Dermis microvascular lymphatic vessel endothelial cell (primary cell): ENCODE data around the gene RPS6KA6. TPM values are rescaled to one million over a fixed set of nuclear protein-coding genes. Genes with fewer than 3 reads are reported as not detected.

ENCODE experiments used
- DNase-seq, 2 donors: peaks; one replicate each; pipeline versions ENCODE4 v3.0.0 to v3.0.0-alpha.2; 2010; ENCODE audit warnings: low read depth in 2 of 2
- total RNA-seq: library from RNA; depleted of rRNA; stranded (reverse); fragments of >200 nt; gene quantifications from 2 replicates; pipeline ENCODE4 v1.2.1, GENCODE V29; 2014

RPS6KA6 gene
- 0.51 and 0.63 TPM in 2 replicates for total RNA-seq

DNA sequence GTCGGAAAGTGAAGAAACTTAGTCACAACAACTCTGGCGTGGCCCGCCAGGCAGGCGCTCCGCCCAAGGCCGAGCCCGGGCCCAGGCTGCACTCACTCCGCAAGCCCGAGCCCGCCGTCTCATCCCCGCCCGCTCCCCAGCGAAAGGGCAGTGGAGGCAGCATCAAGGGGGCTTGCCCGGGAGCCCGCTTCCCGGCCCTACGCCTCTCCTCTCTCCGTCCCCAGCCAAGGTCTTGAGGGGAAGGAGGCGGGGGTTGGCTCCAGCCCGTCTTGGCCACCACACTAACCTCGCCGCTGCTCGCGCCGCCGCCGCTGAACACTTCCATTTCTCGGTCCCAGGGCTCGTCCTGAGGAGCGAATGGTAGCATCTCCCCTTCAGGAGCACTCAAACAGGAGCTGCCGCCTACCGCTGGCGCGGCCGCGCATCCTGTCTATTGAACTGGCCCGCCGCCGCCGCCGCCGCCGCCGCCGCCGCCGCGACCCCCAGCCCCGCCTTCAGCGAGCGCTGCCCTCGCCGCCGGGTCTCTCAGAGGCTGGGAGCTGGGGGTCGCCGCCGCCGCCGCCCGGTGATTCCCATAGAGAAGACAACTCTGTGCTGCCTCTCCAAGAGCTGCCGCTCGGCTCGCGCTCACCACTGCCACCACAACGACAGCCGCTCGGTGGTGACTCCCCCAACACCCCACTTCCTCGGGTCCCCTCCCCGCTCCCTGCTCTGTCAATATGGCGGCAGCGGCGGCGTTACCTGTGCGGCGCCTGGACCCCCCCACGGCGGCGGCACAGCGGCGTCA, at the start of gene RPS6KA6:
Gene RPS6KA6 (minus strand): TSS at position 667 of the 787 bp plus-strand sequence. CDS start 300 bp downstream, at position 367.
- DNase-seq: peak in 1 of 2 donors; percentile 9

DNA sequence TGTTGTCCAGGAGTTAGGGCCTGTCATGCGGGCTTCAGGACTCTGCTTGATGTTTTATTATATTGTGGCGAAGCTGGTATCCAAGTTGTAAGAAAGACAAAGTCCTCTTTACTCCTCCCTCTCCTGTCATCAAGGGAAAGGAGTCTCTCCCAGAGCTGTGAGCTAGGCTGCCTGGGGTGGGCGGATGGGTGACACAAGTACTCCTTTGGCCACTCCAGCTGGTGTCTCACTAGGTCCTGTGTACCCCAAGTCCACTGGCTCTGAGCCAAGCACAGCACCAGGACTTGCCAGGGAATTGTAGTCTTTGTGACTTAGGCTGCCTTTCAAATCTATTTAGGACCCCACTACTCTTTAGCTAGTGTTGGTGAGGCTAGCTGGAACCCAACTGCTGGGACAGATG, 36.7 kb upstream of the RPS6KA6 start:
- no peak for DNase-seq

DNA sequence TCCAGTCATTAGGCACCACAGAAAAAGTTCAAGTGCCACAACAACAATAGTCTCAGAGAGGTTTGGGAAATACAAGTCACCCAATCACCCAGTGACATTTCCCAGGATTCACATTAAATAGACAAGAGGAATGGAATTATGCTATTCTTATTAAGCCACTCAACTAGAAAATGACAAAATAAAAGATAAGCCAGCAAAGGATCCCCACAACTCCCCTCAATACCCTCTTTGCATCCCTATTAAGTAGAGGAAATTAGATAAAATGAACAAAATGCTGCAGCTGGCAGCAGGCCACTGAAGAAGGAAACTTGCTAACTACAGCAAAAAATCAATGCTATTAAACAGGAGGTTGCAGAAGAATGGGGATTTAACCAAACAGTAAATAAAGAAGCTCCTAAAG, 35.3 kb upstream of the RPS6KA6 start:
- DNase-seq: no peak

DNA sequence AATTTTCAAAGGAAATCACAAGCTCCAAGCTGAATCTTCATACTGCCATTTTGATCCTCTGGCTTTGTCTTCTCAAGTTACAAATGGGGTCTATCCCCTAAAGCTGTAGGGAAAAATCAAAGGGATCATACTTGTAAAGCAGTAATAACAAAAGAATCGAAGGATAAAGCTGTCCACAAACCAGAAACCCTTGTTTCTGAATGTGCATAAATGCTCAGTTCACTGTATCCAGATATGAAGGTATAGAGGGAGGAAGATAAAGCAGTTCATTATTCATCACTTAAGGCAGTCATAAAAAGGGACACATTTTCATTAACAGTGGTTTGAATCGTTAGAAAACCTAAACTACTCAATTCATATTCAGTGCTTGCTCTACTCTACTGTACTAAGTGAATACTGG, 33.2 kb upstream of the RPS6KA6 start:
- no peak for DNase-seq

DNA sequence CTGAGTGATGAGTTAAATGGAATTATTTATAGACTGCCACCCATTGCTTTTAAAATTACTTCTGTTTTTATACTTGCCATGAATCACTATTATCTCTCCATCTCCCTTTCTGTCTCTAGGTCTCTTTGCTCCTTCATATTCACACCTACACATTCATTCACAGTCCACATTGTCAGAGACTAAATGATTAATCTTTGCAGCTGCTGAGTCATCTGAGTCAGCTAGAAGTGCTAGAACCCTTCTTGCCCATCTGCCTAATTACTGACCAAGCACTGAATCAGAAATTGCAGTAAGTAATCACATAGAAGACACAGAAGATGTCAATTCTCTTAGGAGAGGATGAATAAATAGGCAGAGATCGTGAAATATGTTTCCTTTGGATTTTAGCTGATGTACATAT, 31.6 kb upstream of the RPS6KA6 start:
- DNase-seq: no peak

DNA sequence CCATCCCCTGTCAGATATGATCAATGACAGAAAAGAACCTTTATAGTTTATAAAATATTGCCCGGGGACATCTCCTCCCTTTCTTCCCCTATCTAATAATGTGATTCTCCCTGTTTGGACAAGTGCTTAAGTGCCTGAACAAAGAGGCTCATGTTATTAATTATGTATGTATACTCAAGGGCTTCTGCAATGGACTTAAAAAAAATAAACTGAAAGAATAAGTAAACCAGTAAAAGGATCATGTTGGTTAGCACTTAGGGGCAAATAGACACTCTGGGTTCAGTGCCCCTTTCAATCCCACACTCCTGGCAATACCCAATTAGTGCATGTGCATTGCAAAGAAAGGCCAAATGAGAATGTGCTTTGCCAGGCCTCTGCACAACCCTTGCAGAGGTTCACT, 30.7 kb upstream of the RPS6KA6 start:
- no peak for DNase-seq

DNA sequence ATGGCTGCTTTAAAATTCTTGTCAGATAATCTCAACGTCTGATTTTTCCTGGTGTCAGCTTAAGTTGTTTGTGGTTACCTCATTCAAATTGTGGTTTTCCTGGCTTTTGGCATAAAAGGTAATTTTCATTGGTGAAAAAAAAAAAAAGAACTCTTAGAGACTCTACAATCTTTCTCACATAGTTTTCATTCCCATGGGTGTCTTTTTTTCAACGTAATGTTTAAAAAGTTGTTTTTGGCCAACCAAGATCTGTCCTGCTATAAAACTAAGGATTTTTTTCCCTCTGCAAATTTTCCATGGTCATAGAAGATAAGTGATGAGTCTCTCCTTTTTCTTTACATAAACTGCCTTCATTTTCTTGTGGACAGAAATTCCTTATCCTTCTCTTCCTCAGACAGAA, 28.9 kb upstream of the RPS6KA6 start:
- DNase-seq: no peak

DNA sequence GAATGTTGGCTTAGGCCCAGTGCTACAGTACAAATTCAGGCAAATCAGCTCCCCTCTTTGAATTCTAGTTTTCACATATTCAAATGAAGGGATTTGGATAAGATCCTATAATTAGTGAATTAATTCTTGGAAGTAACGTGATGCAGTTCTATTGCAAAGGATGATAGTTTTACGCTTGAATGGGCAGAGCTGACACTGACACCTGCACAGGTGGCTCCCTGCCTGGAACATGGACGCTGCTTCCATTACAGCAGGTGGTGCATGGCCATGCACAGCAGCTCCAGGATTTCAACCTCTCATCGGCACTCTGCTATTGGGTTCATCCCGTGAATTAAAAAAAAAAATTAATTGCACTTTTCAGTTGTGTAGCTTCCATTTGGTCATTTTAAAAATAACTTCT, 28.4 kb upstream of the RPS6KA6 start:
- DNase-seq: no peak

DNA sequence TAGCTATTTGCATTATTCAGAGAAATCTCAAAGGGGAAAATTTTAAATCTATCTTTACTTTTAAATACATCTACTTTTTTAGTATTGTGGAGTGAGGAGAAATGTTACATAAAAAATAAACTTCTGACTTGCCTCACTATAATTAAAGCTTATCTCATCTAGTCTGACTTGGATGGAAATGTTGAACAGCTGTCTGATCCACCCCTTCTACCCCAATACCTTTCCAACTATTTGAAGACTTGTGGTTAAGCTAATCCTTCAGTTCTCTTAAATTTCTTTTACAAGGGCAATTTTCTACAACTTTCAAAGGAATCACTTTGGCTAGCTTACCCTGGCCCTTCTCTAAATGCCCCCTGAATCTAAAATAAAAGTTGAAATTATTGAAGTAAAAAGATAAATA, 17.3 kb upstream of the RPS6KA6 start:
- no peak for DNase-seq

DNA sequence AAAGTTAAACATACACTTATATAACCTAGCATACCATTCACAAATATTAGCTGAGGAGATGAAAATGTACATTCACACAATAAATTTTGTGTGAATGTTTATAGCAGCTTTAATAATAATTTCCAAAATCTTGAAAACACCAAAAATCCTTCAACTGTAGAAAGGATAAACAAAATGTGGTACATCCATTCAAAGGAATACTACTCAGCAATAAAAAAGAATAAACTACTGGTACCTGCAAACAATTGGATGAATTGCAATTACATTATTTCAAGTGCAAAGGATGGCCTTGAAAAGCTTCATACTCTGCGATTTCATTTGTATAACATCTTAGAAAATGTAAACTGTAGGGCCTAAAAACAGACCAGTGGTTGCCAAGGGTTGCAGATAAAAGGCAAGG, 11.7 kb upstream of the RPS6KA6 start:
- DNase-seq: no peak

DNA sequence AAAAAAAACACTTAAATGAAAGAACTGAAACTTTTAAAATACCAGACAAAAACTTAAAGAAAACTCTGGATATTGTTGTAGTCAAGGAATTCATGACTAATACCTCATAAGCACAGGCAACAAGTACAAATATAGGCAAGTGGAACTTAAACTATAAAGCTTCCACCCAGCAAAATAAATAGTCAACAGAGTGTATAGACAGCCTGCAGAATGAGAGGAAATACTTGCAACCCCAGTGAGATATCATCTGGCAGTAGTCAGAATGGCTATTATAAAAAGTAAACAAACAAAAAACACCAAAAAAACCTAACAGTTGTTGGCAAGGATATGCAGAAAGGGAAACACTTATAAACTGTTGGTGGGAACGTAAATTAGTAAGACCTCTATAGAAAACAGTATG, 9.6 kb upstream of the RPS6KA6 start:
- no peak for DNase-seq

DNA sequence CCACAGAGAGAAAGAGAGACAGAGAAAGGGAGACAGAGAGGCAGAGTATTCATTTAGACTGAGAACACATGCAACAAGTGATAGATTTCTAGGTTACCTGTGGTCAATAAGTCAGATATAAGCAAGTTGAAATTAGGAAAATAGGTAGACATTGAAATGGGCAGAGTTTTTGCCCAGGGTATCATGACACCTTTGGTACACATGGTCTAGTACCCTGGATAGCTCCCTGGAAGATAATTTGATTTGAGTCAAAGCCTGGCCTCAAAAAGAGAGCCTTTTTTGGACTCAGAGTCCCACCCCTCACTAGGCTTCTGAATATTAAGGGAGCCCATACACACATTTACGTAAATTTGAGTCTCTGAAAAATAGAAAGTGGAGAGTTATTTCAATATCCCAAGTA, 4.0 kb upstream of the RPS6KA6 start:
- no peak for DNase-seq

DNA sequence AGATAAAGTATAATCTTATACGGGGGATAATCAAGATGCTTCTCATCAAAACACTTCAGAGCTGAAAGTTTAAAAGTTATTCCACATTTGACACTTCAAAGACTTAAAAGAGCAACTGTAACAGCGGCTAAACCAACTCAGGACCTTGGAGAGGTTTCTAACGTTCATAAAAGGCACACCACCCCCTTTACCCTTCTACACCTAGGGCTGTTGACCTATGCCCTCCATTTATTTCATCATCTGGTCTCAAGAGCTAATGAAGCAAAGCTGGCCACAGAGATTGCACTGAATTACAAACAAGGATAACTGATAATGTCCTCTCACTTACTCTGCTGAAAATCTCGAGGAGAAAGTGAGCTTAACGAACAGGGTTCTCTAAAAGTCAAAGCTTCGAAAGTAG, 1.1 kb upstream of the RPS6KA6 start:
- DNase-seq: no peak

DNA sequence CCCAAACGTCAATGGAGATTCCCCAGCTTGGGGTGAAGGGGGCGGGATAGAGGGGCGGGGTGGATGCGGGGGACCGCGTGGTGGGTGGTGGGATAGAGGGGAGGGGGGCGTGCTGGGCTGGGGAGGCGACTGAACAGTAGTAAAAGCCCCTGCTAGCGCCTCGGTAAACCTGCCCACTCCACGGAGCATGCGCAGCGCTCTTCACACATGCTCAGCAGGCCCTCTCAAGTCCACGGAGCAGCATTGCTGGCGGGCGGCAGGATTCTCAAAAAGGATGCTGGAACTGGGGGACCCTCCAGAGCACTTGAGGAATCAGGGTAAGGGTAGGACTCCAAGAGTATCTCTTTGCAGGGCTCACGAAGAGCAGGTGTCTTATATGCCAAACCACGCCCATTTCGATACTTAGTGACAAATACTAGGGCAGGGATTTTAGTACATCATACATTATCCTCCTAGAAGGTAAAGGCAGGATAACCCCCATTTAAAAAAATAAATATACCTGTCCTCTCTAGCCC, 378 bp upstream of the RPS6KA6 start:
- peak; percentile 14 to 42 for DNase-seq

DNA sequence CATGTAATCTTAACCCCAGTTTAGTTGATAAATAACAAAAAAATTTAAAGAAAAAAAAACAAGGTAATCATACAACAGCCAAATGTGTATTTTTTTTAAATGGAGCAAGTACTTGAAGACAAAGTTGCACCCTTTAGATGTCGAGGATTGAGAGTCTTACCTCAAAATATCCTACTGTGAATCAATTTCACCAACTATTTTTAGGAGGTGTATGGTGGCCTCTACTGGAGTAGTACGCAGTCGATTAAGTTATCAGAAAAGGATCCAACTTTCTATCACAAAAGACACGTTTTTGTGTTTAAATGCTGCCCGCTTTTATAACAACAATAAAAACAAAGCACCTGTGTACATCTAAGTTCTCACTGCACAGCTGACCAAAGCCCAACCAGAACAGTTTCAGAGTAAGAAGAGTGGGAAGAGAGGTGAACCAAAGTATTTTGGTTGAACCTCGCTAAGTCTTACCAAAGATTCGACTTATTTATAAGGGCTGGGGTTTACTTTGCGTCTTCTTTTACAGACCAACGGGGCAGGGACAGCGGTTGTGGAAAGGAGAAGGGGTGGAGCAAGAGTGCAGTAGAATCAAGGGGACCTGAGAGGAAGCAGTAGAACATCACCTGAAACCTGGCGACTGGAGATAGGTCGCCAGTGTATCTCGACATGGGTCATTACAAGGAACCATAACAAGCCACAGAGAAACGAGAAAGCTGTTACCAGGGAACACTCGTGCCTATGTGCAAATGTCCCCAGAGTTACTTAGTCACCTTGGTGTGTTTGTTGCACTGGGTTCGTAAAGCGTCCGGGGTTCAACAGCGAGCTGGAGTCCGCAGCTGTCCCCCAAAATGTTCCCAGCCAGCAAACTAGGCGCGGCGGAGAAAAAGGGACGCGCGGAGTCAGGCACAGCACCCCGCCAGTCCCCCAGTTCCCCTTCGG, 1.1 kb downstream of the RPS6KA6 start:
- DNase-seq: no peak

DNA sequence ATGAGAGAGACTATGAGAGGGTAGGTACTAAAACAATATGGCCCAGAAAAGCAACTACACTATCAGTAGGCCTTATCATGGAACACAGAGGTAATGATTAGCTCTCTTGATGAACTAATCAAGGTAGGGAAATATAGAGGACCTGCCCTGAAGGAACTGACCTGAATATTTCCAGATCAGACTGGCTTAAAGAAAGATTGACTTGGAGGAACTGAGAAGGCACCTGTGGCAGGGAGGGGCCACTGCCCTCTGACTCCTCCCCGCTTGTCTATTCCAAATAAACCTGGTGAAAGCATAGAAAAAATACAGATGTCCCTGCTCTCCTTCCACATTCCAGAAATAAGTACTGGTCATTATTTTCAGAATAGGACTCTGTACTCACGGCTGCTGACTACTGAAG, 5.5 kb downstream of the RPS6KA6 start:
- DNase-seq: no peak

DNA sequence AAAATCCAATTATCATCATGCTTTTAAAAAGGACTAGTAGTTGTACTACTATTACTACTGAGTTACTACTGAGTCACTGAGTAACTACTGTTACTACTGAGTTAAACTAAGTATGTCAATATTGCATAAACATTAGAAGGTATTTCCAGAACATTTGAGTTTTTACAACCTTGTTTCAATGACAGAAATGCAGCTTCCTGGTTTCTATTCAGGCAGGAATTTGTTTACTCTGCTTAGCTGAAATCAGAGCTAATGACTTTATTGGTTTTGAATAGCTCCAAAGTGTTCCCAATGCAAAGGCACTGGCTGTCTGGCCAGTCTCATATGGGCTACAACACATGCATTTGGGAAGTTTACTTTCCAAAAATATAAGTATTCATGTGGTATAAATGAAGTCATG, 12.0 kb downstream of the RPS6KA6 start:
- DNase-seq: no peak

DNA sequence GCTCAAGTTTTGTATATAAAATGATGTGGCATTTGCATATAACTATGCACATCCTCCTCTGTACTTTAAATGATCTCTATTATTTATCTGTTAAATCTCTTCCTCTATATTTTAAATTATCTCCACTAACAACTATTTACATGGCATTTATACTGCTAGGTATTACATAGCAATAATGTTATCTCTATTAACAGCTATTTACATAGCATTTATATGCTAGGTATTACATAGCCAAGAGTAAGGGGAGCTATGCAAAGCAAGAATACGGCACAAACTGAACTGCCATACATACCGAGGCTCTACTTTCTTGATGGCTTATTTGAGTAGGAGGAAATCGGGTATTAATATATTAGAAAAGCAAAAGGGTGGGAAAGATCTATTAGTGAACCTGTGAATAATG, 12.7 kb downstream of the RPS6KA6 start:
- DNase-seq: no peak

DNA sequence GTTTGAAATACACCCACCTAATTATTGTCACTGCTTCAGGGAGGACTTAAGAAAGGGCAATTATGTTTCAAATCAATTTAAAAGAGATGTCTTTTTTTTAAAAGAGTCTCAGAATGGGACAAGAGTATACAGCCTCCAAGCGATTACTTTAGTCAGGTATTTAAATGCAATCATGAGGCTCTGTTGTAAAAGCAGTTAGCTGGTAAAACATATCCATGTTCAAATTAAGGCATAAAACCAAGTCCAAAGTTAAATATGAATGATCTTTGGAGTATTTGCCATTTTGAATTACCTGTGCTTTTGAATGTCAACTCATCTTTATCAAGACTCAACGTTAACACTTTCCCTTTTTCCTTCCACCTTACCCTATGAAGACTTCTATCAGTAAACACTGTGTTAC, 13.7 kb downstream of the RPS6KA6 start:
- DNase-seq: no peak

DNA sequence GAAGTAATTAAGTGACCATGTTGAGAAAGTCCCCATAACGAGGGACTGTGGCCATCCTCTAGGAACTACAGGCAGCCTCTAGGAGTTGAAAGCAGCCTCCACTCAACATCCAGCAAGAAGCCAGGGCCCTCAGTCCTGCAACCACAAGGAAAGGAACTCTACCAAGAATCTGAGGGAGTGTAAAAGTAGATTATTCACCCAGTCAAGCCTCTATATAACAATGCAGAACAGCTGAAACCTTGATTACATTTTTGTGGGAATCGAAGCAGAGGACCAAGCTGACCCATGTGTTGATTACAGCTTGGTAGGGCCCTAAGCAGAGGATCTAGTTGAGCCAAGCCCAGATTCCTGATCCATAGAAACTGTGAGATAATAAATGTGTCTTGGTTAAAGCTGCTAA, 17.1 kb downstream of the RPS6KA6 start:
- DNase-seq: no peak

DNA sequence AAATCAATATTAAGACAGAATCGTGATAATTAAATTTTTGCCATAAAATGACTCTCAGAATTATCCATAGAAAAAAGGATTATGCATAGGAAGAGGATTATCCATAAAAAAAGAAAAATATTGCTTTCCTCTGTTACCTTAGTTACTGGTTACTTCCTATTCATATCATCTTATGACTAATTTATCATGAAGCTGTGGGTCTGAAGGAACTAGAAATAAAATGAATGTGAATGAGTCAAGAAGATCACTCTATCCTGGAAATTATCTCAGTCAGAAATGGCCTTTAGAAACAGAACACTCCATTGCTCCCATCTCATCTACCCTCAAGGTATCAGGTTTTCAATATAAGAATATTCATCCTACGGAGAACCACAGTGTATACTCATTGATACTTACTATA, 19.4 kb downstream of the RPS6KA6 start:
- peak in 1 of 2 donors; percentile 7 for DNase-seq

DNA sequence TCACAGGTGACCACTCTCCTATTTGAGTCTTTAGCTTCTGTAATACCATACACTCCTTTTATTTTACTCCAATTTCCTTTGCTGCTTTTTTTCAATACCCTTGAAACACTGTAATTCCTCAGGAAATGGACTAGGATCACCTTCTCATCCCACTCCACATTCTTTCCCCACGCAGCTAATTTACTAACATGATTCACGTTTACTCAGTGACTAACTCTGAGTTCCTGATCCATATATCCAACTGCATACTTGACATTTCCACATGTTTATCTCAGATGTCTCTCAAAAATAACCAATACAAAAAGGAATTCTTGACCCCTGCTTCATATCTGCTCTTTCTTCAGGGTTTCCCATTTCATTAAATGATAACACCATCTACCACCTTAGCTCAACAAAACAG, 19.9 kb downstream of the RPS6KA6 start:
- DNase-seq: peak in 1 of 2 donors; percentile 17

DNA sequence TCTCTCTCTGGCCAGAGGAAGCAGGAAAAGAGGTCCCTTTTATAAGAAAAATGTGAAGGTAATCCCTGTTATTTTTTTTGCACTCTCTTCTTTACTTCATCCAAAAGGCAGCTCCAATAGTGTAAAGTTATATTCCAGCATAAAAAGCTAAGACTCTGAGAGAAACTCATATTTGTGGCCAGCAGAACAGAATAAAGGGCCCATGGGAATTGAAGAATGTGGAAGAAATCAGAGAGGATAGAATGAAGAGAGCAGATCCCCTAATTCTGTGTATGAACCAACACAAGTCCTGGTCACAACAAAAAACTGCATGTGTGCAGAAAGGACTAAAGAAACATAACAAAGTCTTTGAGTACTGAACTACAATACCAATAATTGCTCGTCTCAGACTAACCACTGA, 22.3 kb downstream of the RPS6KA6 start:
- no peak for DNase-seq
